Ascending aorta (tissue), 2 donors: Measurements from ENCODE around the gene CD40LG. TPM values are rescaled to one million over a fixed set of nuclear protein-coding genes. Genes with fewer than 3 reads are reported as not detected.

Experiments used
- DNase-seq, 2 donors: peaks; one replicate each; pipeline ENCODE4 v3.0.0-alpha.2; 2019; ENCODE audit warnings: low spot score in 2 of 2
- H3K27ac ChIP-seq, 2 donors: fragments of 200-600 bp; sonication (generic); one replicate each; pipeline ENCODE4 v1.5.1; 2016 to 2017; ENCODE audit warnings: mild to moderate bottlenecking in 1 of 2
- H3K27me3 ChIP-seq: fragments of 200-600 bp; sonication (generic); one replicate; pipeline ENCODE4 v1.5.1; 2017
- H3K36me3 ChIP-seq, 2 donors: fragments of 200-600 bp; sonication (generic); one replicate each; pipeline ENCODE4 v1.5.1; 2016
- H3K4me1 ChIP-seq, 2 donors: fragments of 200-600 bp; sonication (generic); one replicate each; pipeline ENCODE4 v1.5.1; 2016 to 2017; ENCODE audit warnings: mild to moderate bottlenecking in 1 of 2
- H3K4me3 ChIP-seq, 2 donors: fragments of 200-600 bp; sonication (generic); one replicate each; pipeline ENCODE4 v1.5.1; 2016 to 2017; ENCODE audit warnings: mild to moderate bottlenecking in 1 of 2
- H3K9me3 ChIP-seq, 2 donors: fragments of 200-600 bp; sonication (generic); one replicate each; pipeline ENCODE4 v1.5.1; 2016
- CTCF ChIP-seq, 3 experiments: fragments of 200-600 bp in 2 of 3; fragments of 450-650 bp in 1 of 3; sonication (generic) in 2 of 3; IDR thresholded peaks; one replicate each; pipeline ENCODE4 v1.5.1; 2016 to 2019; ENCODE audit warnings: antibody characterized with exemption in 3 of 3, mild to moderate bottlenecking in 1 of 3, moderate library complexity in 1 of 3
- intact Hi-C: fragments of 100-400 bp; cut with DNase I; formaldehyde crosslinking; loops from one replicate; pipeline ENCODE4 v1.15.1; 2023
- total RNA-seq: library from RNA; depleted of rRNA; stranded (reverse); fragments of >200 nt; gene quantifications from one replicate; pipeline ENCODE4 v1.1.0, GENCODE V29; 2016

The CD40LG gene
- total RNA-seq, 1 donor from 2014 or later = not detected

GRCh38 chrX:136687457-136687856 lies 39.5 kb downstream of the CD40LG start:
- H3K36me3 ChIP-seq = peaks cover 0 to 6% of the 10 kb centered on the region in 2 donors
- no peaks in the 10 kb centered on the region for H3K9me3 ChIP-seq
- no peak overlapping the region for H3K4me3 ChIP-seq
- TF ChIP-seq CTCF (IDR thresholded peaks at IDR 0.05) = no peak
- no peak overlapping the region for H3K27ac ChIP-seq
- DNase-seq = no peak
- intact Hi-C loops = no loop called here
- H3K4me1 ChIP-seq = no peaks in the 10 kb centered on the region
- H3K27me3 ChIP-seq = no peaks in the 10 kb centered on the region

GRCh38 chrX:136689436-136689835 lies 41.5 kb downstream of the CD40LG start:
- no peak for DNase-seq
- Histone ChIP-seq H3K27me3 (no peaks in the 10 kb centered on the region), H3K36me3 (peaks cover 0 to 6% of the 10 kb centered on the region in 2 donors), H3K27ac (no peak overlapping the region), H3K9me3 (no peaks in the 10 kb centered on the region), H3K4me1 (no peaks in the 10 kb centered on the region), H3K4me3 (no peak overlapping the region)
- no peak for TF ChIP-seq CTCF (IDR thresholded peaks at IDR 0.05)
- intact Hi-C loops = no loop called here

GRCh38 chrX:136691028-136691809 lies 43.3 kb downstream of the CD40LG start:
- H3K27me3 ChIP-seq = no peaks in the 10 kb centered on the region
- no peak overlapping the region for H3K27ac ChIP-seq
- DNase-seq = no peak
- intact Hi-C loops = no loop called here
- H3K36me3 ChIP-seq = peaks cover 0 to 6% of the 10 kb centered on the region in 2 donors
- no peak overlapping the region for H3K4me3 ChIP-seq
- H3K9me3 ChIP-seq = no peaks in the 10 kb centered on the region
- H3K4me1 ChIP-seq = no peaks in the 10 kb centered on the region
- no peak for TF ChIP-seq CTCF (IDR thresholded peaks at IDR 0.05)

- Histone ChIP-seq H3K4me1 (no peaks in the 10 kb centered on the region), H3K36me3 (peaks cover 0 to 6% of the 10 kb centered on the region in 2 donors), H3K4me3 (no peak overlapping the region), H3K27ac (no peak overlapping the region), H3K9me3 (no peaks in the 10 kb centered on the region), H3K27me3 (no peaks in the 10 kb centered on the region)
- TF ChIP-seq CTCF (IDR thresholded peaks at IDR 0.05) = no peak
- intact Hi-C loops = no loop called here
- DNase-seq = no peak
Observed at GRCh38 chrX:136692271-136692670, 44.3 kb downstream of the CD40LG start.

- intact Hi-C loops = no loop called here
- TF ChIP-seq CTCF (IDR thresholded peaks at IDR 0.05) = peak in 2 of 3 experiments; percentile 44 to 52
Observed at GRCh38 chrX:136694431-136695087, 46.6 kb downstream of the CD40LG start.

More at GRCh38 chrX:136694431-136695087, 46.6 kb downstream of the CD40LG start:
- Histone ChIP-seq H3K4me1 (no peaks in the 10 kb centered on the region), H3K36me3 (peaks cover 0 to 6% of the 10 kb centered on the region in 2 donors), H3K27me3 (no peaks in the 10 kb centered on the region), H3K27ac (no peak overlapping the region), H3K9me3 (no peaks in the 10 kb centered on the region), H3K4me3 (no peak overlapping the region)
- DNase-seq = no peak
